Ovary (tissue), 9 donors: ENCODE data around the gene PABPC3. TPM values are rescaled to one million over a fixed set of nuclear protein-coding genes. Genes with fewer than 3 reads are reported as not detected.

ENCODE experiments used
- DNase-seq, 5 donors: peaks; one replicate each; pipeline ENCODE4 v3.0.0-alpha.2; 2019 to 2020
- H3K27ac ChIP-seq, 2 donors: fragments of 200-600 bp; one replicate each; pipeline versions ENCODE4 v1.5.1 to v1.8.0; 2019 to 2022
- H3K27me3 ChIP-seq: fragments of 200-600 bp; one replicate; pipeline ENCODE4 v1.8.0; 2022
- H3K36me3 ChIP-seq: fragments of 200-600 bp; sonication (generic); one replicate; pipeline ENCODE4 v1.5.1; 2019
- H3K4me1 ChIP-seq: one replicate; pipeline ENCODE4 v1.8.1; 2013; ENCODE audit warnings: mild to moderate bottlenecking, moderate library complexity; ENCODE audit not compliant: insufficient read depth
- H3K4me3 ChIP-seq: fragments of 200-600 bp; sonication (generic); one replicate; pipeline ENCODE4 v1.5.1; 2017
- H3K9me3 ChIP-seq, 2 donors: fragments of 200-600 bp in 1 of 2; sonication (generic) in 1 of 2; one replicate each; pipeline versions ENCODE4 v1.5.1 to v1.8.1; 2013 to 2019; ENCODE audit warnings: mild to moderate bottlenecking in 1 of 2, moderate library complexity in 1 of 2
- EP300 ChIP-seq: sonication (generic); formaldehyde crosslinking; IDR thresholded peaks from one replicate; pipeline ENCODE4 v1.6.1; 2017; ENCODE audit warnings: antibody characterized with exemption
- POLR2A ChIP-seq: fragments of 450-650 bp; IDR thresholded peaks from one replicate; pipeline ENCODE4 v1.6.1; 2017; ENCODE audit warnings: antibody characterized with exemption, mild to moderate bottlenecking, moderate library complexity
- WGBS, 3 donors: extraction: QIAGEN DNeasy Blood & Tissue Kit in 1 of 3; methylation state at CpG; one replicate each; pipeline versions ENCODE4 v1.1.5 to v1.1.7; 2013 to 2017; 5-methylcytosine and 5-hydroxymethylcytosine counted together
- intact Hi-C, 4 donors: fragments of 100-400 bp; cut with DNase I; formaldehyde crosslinking; loops; one replicate each; pipeline versions ENCODE4 v1.11.0 to v1.15.1; 2022 to 2023
- polyA plus RNA-seq, 2 donors: library from polyadenylated mRNA; stranded (reverse); fragments of 200-250 nt in 1 of 2; fragments of 350-450 nt in 1 of 2; fragmentation: Illumina TruSeq in 1 of 2; extraction: RNeasy Lipid Tissue Mini Kit (QIAGEN cat#74804) in 1 of 2; gene quantifications; one replicate each; pipeline ENCODE4 v1.2.3, GENCODE V29; 2013 to 2014
- total RNA-seq, 7 donors: library from RNA; depleted of rRNA in 2 of 7; stranded (reverse); fragments of >200 nt in 2 of 7; fragmentation: NEBNext Ultra II Directional in 3 of 7; extraction: Animal tissue kit (Norgen Biotek cat#: 25700) in 3 of 7; gene quantifications; one replicate each; pipeline versions ENCODE4 v1.1.0 to v1.2.4, GENCODE V29; 2016 to 2023
- TF ChIP-seq, protein P1 (sequence below), 3 donors: fragments of 450-650 bp in 2 of 3; fragments of 200-600 bp in 1 of 3; IDR thresholded peaks; one replicate each; pipeline versions ENCODE4 v1.5.1 to v1.8.0; 2016 to 2022; ENCODE audit warnings: antibody characterized with exemption in 3 of 3, mild to moderate bottlenecking in 1 of 3
- donor health status: DM: no; HTN: no; CAD: no; lungs with moderate emphysema.
- donor health status: DM: no; HTN: no; CAD: no.
- donor health status: Bipolar disorder and iron deficiency.
- donor health status: DM: yes; HTN: yes; CAD: no.
- donor health status: DM: no; HTN: no; CAD: no.
- donor health status: DM: yes; HTN: yes; CAD: no.

The PABPC3 gene
- total and polyA plus RNA-seq, 9 donors: 0.08 to 0.78 (median 0.30) TPM; not detected in 2

DNA sequence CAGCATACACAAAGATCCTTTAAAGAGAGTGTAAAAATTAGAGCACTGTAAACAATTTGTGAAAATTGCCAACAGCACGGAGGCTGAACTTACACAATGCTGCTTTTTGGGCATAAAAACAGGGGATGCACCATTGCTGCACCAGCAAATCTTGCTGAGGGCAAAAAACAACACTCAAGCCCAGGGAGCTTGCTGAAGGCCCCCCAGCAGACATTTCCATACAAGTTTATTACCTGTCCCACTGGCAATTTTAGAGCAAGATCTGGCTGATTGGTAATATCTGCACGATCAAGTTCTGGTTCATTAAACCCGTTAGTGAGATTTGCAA is 41.8 kb downstream of the PABPC3 start:
- H3K4me3 ChIP-seq: no peak overlapping the region
- WGBS, 3 donors: 59 to 62% (median 61%) methylated on average over 3 of the region's 3 CpGs
- intact Hi-C loops: no loop called here
- TF ChIP-seq EP300: no peak
- no peak for TF ChIP-seq POLR2A
- TF ChIP-seq, protein P1, sequence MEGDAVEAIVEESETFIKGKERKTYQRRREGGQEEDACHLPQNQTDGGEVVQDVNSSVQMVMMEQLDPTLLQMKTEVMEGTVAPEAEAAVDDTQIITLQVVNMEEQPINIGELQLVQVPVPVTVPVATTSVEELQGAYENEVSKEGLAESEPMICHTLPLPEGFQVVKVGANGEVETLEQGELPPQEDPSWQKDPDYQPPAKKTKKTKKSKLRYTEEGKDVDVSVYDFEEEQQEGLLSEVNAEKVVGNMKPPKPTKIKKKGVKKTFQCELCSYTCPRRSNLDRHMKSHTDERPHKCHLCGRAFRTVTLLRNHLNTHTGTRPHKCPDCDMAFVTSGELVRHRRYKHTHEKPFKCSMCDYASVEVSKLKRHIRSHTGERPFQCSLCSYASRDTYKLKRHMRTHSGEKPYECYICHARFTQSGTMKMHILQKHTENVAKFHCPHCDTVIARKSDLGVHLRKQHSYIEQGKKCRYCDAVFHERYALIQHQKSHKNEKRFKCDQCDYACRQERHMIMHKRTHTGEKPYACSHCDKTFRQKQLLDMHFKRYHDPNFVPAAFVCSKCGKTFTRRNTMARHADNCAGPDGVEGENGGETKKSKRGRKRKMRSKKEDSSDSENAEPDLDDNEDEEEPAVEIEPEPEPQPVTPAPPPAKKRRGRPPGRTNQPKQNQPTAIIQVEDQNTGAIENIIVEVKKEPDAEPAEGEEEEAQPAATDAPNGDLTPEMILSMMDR (IDR thresholded peaks at IDR 0.05): no peak
- H3K4me1 ChIP-seq: no peaks in the 10 kb centered on the region
- DNase-seq: no peak
- H3K27me3 ChIP-seq: no peaks in the 10 kb centered on the region
- no peaks in the 10 kb centered on the region for H3K9me3 ChIP-seq
- no peaks in the 10 kb centered on the region for H3K36me3 ChIP-seq
- H3K27ac ChIP-seq: no peak overlapping the region

DNA sequence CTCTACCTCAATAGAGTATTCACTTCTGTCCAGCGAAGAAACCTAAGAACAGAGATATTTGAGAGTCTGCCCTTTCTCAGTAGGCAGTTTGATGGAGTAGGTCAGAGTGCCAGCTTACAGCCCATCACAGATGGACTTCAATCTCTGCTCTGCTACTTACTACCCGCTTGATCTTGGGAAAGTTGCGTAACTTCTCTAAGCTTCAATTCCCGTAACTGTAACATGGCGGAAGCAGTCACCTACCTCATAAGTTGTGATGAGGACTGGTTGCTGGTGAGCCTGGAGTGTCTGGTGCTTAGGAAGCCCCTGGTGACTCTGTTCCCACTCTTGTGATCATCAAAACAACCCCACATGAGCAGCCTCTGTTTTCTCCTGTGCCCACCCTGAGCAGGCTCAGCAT is 45.1 kb downstream of the PABPC3 start:
- intact Hi-C loops: no loop called here
- DNase-seq: no peak
- Histone ChIP-seq H3K9me3 (no peaks in the 10 kb centered on the region), H3K27me3 (no peaks in the 10 kb centered on the region), H3K4me3 (no peak overlapping the region), H3K4me1 (no peaks in the 10 kb centered on the region), H3K36me3 (no peaks in the 10 kb centered on the region), H3K27ac (no peak overlapping the region)
- WGBS, 3 donors: 75 to 89% (median 77%) methylated on average over 5 of the region's 5 CpGs
- no peak for TF ChIP-seq POLR2A
- TF ChIP-seq, protein P1 (IDR thresholded peaks at IDR 0.05): no peak
- TF ChIP-seq EP300: no peak

DNA sequence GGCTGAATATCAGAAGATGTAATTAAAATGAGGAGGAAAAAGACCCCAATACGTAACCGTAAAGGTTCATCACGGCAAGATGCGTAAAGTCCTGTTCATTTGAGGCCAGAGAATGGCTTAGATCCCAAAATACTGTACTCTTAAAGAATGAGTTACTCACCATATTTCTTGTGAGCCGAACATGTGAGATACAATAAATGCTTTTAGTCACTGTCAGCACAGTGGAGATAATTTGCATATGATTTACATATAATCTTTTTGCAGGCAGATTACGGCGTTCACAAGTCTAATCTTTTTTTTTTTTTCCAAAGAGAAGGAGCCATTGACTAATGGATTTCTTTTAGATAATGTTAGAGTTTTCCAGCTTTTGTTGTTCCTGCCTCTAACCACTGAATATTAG is 47.8 kb downstream of the PABPC3 start:
- TF ChIP-seq POLR2A: no peak
- no peak for TF ChIP-seq EP300
- TF ChIP-seq, protein P1 (IDR thresholded peaks at IDR 0.05): no peak
- no peaks in the 10 kb centered on the region for H3K4me1 ChIP-seq
- no peaks in the 10 kb centered on the region for H3K36me3 ChIP-seq
- no peaks in the 10 kb centered on the region for H3K27me3 ChIP-seq
- H3K4me3 ChIP-seq: no peak overlapping the region
- DNase-seq: no peak
- intact Hi-C loops: no loop called here
- no peaks in the 10 kb centered on the region for H3K9me3 ChIP-seq
- WGBS, 3 donors: 68 to 75% (median 70%) methylated on average over 7 of the region's 7 CpGs
- H3K27ac ChIP-seq: no peak overlapping the region

DNA sequence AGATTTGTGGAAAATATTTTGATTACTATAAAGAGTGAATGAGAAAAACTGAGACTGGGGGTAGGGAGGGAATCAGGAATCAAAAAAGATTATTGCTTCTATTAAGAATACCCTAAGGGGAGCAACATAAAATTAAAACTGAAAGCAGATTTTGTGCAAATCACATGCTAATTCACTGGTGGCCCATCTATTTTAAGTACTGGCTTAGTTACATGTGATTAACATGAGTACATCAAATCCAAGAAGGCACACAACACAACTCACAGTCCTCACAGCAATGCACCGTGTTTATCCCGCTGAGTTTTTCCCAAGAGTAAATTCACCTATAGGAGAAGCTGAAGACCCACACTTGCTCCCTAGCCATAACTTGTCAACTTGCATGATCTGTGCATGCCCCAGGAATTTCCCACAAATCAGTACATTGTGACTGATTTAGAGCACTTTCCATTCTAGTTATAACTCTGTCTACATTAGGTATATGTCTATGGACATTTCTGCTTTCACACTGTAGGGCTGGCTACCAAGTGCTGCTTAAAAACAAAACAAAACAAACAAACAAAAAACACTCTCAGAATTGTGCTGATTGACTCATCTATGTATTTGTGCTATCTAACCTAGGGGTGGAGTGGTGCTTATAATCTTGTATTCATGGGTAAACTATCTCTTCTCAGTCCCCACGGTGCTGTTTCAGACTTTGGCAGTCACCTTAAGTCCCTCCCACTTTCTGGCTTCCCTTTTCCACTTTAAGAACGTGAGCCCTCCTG is 51.9 kb downstream of the PABPC3 start:
- no peak for DNase-seq
- Histone ChIP-seq H3K9me3 (no peaks in the 10 kb centered on the region), H3K27ac (no peak overlapping the region), H3K36me3 (no peaks in the 10 kb centered on the region), H3K27me3 (no peaks in the 10 kb centered on the region), H3K4me1 (no peaks in the 10 kb centered on the region), H3K4me3 (no peak overlapping the region)
- intact Hi-C loops: no loop called here
- TF ChIP-seq EP300: no peak
- 61 to 63% (median 62%) methylated on average over 4 of the region's 4 CpGs for WGBS, 3 donors

DNA sequence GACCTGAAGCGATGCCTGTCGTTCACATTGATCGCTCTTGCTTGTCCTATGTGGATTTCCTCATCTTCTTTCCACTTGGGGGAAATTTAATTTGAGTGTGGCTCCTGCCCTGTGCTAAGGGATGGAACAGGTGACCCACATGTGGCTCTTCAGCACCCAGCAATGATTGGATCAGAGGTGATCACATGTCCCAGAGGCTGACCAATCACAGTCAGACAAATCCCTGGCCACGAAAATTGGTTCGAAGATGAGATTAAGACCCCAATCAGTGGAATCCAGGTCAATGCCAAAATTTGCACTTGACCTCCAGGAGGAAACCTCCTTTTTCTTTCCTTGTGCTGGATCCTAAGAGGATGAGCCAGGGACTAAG is 52.5 kb downstream of the PABPC3 start:
- intact Hi-C loops: no loop called here

More for the DNA sequence above, 52.5 kb downstream of the PABPC3 start:
- 86 to 94% (median 88%) methylated on average over 5 of the region's 5 CpGs for WGBS, 3 donors
- H3K27ac ChIP-seq: no peak overlapping the region
- no peak for TF ChIP-seq EP300
- TF ChIP-seq, protein P1 (IDR thresholded peaks at IDR 0.05): no peak
- no peaks in the 10 kb centered on the region for H3K36me3 ChIP-seq
- no peak overlapping the region for H3K4me3 ChIP-seq
- H3K27me3 ChIP-seq: no peaks in the 10 kb centered on the region
- no peaks in the 10 kb centered on the region for H3K9me3 ChIP-seq
- DNase-seq: no peak
- no peaks in the 10 kb centered on the region for H3K4me1 ChIP-seq
